Subcutaneous adipose tissue (tissue), 4 donors: ENCODE results near the gene TSPYL2. TPM values are rescaled to one million over a fixed set of nuclear protein-coding genes. Genes with fewer than 3 reads are reported as not detected.

Source experiments
- CTCF ChIP-seq: fragments of 450-650 bp; IDR thresholded peaks from one replicate; pipeline ENCODE4 v1.5.1; 2016; ENCODE audit warnings: low read depth, mild to moderate bottlenecking, control low read depth, antibody characterized with exemption, moderate library complexity
- small RNA-seq: library from RNA; depleted of rRNA; stranded (forward); fragments of <200 nt; gene quantifications from one replicate; pipeline ENCODE3, GENCODE V24; 2016
- total RNA-seq, 4 donors: library from RNA; depleted of rRNA; stranded (reverse); fragments of >200 nt; gene quantifications; one replicate each; pipeline ENCODE4 v1.1.0, GENCODE V29; 2016

TSPYL2 gene
- total RNA-seq, 4 donors from 2014 or later = 33.5 to 56.6 (median 43.5) TPM

- TF ChIP-seq CTCF = no peak
Measured at GRCh38 chrX:53128097-53128749, 46.1 kb downstream of the TSPYL2 start.

GRCh38 chrX:53133400-53133799, 51.2 kb downstream of the TSPYL2 start:
- no peak for TF ChIP-seq CTCF

- TF ChIP-seq CTCF = no peak
Measured at GRCh38 chrX:53135581-53135980, 53.4 kb downstream of the TSPYL2 start.

Small RNA genes within 50 kb of the gene (small RNA-seq; reads per million reads assigned to genes)
- not detected for gene AL591212.2

Other genes with a start within 250 kb of the TSPYL2 start
- gene XAGE3, start 214.3 kb upstream of the TSPYL2 start, total RNA-seq = not detected
- 10 to 100 TPM; 21.6 to 55.9 (median 37.1) TPM for gene FAM156B, start 185.0 kb upstream of the TSPYL2 start, total RNA-seq
- 10 to 100 TPM in 3 of 4 donors, 1 to 10 TPM in 1; 9.9 to 44.3 (median 18.0) TPM for gene FAM156A, start 123.8 kb upstream of the TSPYL2 start, total RNA-seq
- gene GPR173, start 33.6 kb upstream of the TSPYL2 start, total RNA-seq = 1 to 10 TPM in 1 of 4 donors, under 1 TPM in 3; 0.33 to 1.1 (median 0.73) TPM
- gene KANTR, start 11.8 kb downstream of the TSPYL2 start, total RNA-seq = 10 to 100 TPM; 14.6 to 41.3 (median 19.0) TPM
- gene KDM5C, start 142.8 kb downstream of the TSPYL2 start, total RNA-seq = 10 to 100 TPM; 43.7 to 71.6 (median 48.8) TPM
- 10 to 100 TPM; 13.0 to 24.5 (median 19.2) TPM for gene IQSEC2, start 199.2 kb downstream of the TSPYL2 start, total RNA-seq